ENCODE data around the gene TMEM59L. TPM values are rescaled to one million over a fixed set of nuclear protein-coding genes. Genes with fewer than 3 reads are reported as not detected.

Gene TMEM59L
- total and polyA plus RNA-seq, 2 of the 13 experiments (the other 11 are each of a cell fraction or from before 2014, with no cell fraction given), result 0.97 to 5.5 TPM

GRCh38 chr19:18587561-18587960, 25.1 kb upstream of the TMEM59L start:
- in situ Hi-C loops (cut with HindIII; ENCODE audit: extremely low pct_ligation_motif_present, low pct_unique_long_range_greater_than_20kb), result no loop called here
- peak overlapping the region; percentile 75 for H3K9ac ChIP-seq (ENCODE audit: insufficient read depth, low read depth, low read length)
- peak overlapping the region; percentile 96 for H3K4me2 ChIP-seq (ENCODE audit: low read depth, low read length)
- H3K4me3 ChIP-seq (replicated peaks in 1 of 3; ENCODE audit: insufficient read depth in 1 of 3, low read depth in 2 of 3, low read length in 3 of 3), result peak overlapping the region; percentile 59 to 85 (median 68)
- FAIRE-seq (no peak), ATAC-seq (peak; percentile 5), DNase-seq (ENCODE audit: low spot score) (peak; percentile 43)
- POLR2A ChIA-PET, result interaction anchor here (0.7 to 3.2 kb wide), 20 partner anchors 9 to 253 kb away, joined by 3 to 74 read pairs (median 6); partner anchors contain the start of genes ELL, KXD1, SSBP4 and UBA52
- 0 out of 2 replicates have a peak, but pooled peaks have one; percentile 28 for TF ChIP-seq ZFX (CRISPR knock-in tag; IDR thresholded peaks at IDR 0.05; ENCODE audit: low read depth)
- 0 out of 4 replicates have a peak, but pooled peaks of 1 of the 2 experiments have one; percentile 47 for TF ChIP-seq POLR2A (IDR thresholded peaks at IDR 0.05; ENCODE audit: insufficient read depth in 1 of 2, low read depth in 2 of 2, low read length in 2 of 2)
- no peak for TF ChIP-seq ARNT2 (CRISPR knock-in tag; IDR thresholded peaks at IDR 0.05; ENCODE audit: low read depth)
- 0 out of 2 replicates have a peak, but pooled peaks have one; percentile 35 for TF ChIP-seq PHF20 (CRISPR knock-in tag; IDR thresholded peaks at IDR 0.05)
- TF ChIP-seq SIN3A (IDR thresholded peaks at IDR 0.05; ENCODE audit: borderline replicate concordance, low read depth, low read length), result peak; percentile 17; the same call in 1 of the 2 replicates
- TF ChIP-seq GATA4 (IDR thresholded peaks at IDR 0.05; ENCODE audit: borderline replicate concordance, low read depth), result 0 out of 2 replicates have a peak, but pooled peaks have one; percentile 25
- 0 out of 2 replicates have a peak, but pooled peaks have one; percentile 33 for TF ChIP-seq RBFOX2 (IDR thresholded peaks at IDR 0.05; ENCODE audit: low read depth, low read length)
- 0 out of 2 replicates have a peak, but pooled peaks have one; percentile 34 for TF ChIP-seq PHF21A (CRISPR knock-in tag; IDR thresholded peaks at IDR 0.05)
- 0 out of 2 replicates have a peak, but pooled peaks have one; percentile 13 for TF ChIP-seq ZBTB7B (CRISPR knock-in tag; IDR thresholded peaks at IDR 0.05)
- peak; percentile 53; the same call in 1 of the 2 replicates for TF ChIP-seq MYPOP (CRISPR knock-in tag; IDR thresholded peaks at IDR 0.05)
- TF ChIP-seq ZFP82 (CRISPR knock-in tag; IDR thresholded peaks at IDR 0.05; ENCODE audit: borderline replicate concordance), result 0 out of 2 replicates have a peak, but pooled peaks have one; percentile 4
- 0 out of 2 replicates have a peak, but pooled peaks have one; percentile 43 for TF ChIP-seq ZFP90 (CRISPR knock-in tag; IDR thresholded peaks at IDR 0.05; ENCODE audit: borderline replicate concordance)
- no peak for TF ChIP-seq ZNF646 (CRISPR knock-in tag; IDR thresholded peaks at IDR 0.05)
- 0 out of 2 replicates have a peak, but pooled peaks have one; percentile 32 for TF ChIP-seq PAX8 (CRISPR knock-in tag; IDR thresholded peaks at IDR 0.05; ENCODE audit: borderline replicate concordance)
- no peak for TF ChIP-seq CCAR2 (optimal IDR thresholded peaks at IDR 0.05; ENCODE audit: low read depth, low read length)
- H3K79me2 ChIP-seq (ENCODE audit: insufficient read depth, low read length), result no peaks in the 10 kb centered on the region
- H3K9me3 ChIP-seq (ENCODE audit: low read length), result no peaks in the 10 kb centered on the region
- peak overlapping the region; percentile 92 for H3K27ac ChIP-seq (ENCODE audit: extremely low read length, insufficient read depth, low read length)
- H3K4me1 ChIP-seq (ENCODE audit: insufficient read depth, low read length), result peaks cover 33% of the 10 kb centered on the region
- no peaks in the 10 kb centered on the region for H4K20me1 ChIP-seq (ENCODE audit: insufficient read depth, low read length)
- CTCF ChIA-PET (ENCODE audit: low intra/inter-chr PET ratio, low total read pairs), result interaction anchor here (1.2 kb wide), 1 partner anchor 118 kb away, joined by 3 read pairs; no protein-coding TSS in a partner anchor
- H3K36me3 ChIP-seq (replicated peaks in 1 of 2; ENCODE audit: control insufficient read depth in 1 of 2, insufficient read depth in 2 of 2, low read length in 2 of 2), result no peaks in the 10 kb centered on the region
- intact Hi-C loops (cut with micrococcal nuclease; ENCODE audit: unreplicated experiment), result no loop called here
- WGBS (ENCODE audit: low lambda C conversion rate), result 7% methylated on average over 12 of the region's 12 CpGs
- BruUV-seq (replicated peaks), result no TSS peak
- no peak overlapping the region for H2AFZ ChIP-seq (ENCODE audit: low read length)
- peaks cover 0 to 2% of the 10 kb centered on the region in 2 experiments; a peak in 1 of 5 replicates for H3K27me3 ChIP-seq (ENCODE audit: control insufficient read depth in 1 of 2, insufficient read depth in 2 of 2, low read length in 2 of 2)
